ENCODE data around the gene ZCRB1.

- TF ChIP-seq POLR2AphosphoS5 (IDR thresholded peaks at IDR 0.05; ENCODE audit: low read depth, low read length) (no peak), TAF1 (IDR thresholded peaks at IDR 0.05; ENCODE audit: borderline replicate concordance, insufficient read depth, low read length) (no peak), SIN3A (IDR thresholded peaks at IDR 0.05; ENCODE audit: borderline replicate concordance, insufficient read depth, low read length) (no peak)
Measured at GRCh38 chr12:42373669-42374068, 47.8 kb upstream of the ZCRB1 start.

Data from PFSK-1 (cell line).